Stimulated activated effector memory CD8-positive, alpha-beta T cell treated with anti-CD3 and anti-CD28 coated beads, Interleukin-12 subunit alpha, Interleukin-12 subunit beta, amount 100 ng/mL, for 72 hours (primary cell): ENCODE data around the gene MAGI2.

Experiments
- ATAC-seq: fragments of 150-1000 bp; cut with Tn5 transposase; 2 replicates; pipeline ENCODE4 v1.10.0; 2021
- DNase-seq, 2 donors: peaks; one replicate each; pipeline ENCODE4 v3.0.0; 2021 to 2022; ENCODE audit warnings: low spot score in 2 of 2
- H3K27ac Mint-ChIP-seq: one replicate; pipeline ENCODE4 v1.8.0; 2022; ENCODE audit warnings: mild to moderate bottlenecking, mixed read lengths
- H3K36me3 Mint-ChIP-seq: one replicate; pipeline ENCODE4 v1.8.0; 2022; ENCODE audit warnings: mild to moderate bottlenecking, mixed read lengths
- H3K4me1 Mint-ChIP-seq: one replicate; pipeline ENCODE4 v1.8.0; 2022; ENCODE audit warnings: mixed read lengths
- H3K4me3 Mint-ChIP-seq: one replicate; pipeline ENCODE4 v1.8.0; 2022; ENCODE audit warnings: mild to moderate bottlenecking, mixed read lengths
- H3K9me3 Mint-ChIP-seq: one replicate; pipeline ENCODE4 v1.8.0; 2022; ENCODE audit warnings: mixed read lengths

MAGI2 gene

GRCh38 chr7:78438433-78438832 is 1015.0 kb downstream of the MAGI2 start:
- Mint-ChIP-seq H3K4me3 (no peak overlapping the region), H3K4me1 (no peaks in the 10 kb centered on the region), H3K27ac (no peak overlapping the region), H3K9me3 (peaks cover 1% of the 10 kb centered on the region), H3K36me3 (no peaks in the 10 kb centered on the region)
- ATAC-seq (no peak), DNase-seq (no peak)

- Mint-ChIP-seq H3K36me3 (no peaks in the 10 kb centered on the region), H3K27ac (no peak overlapping the region), H3K9me3 (peaks cover 3% of the 10 kb centered on the region), H3K4me1 (no peaks in the 10 kb centered on the region), H3K4me3 (no peak overlapping the region)
- ATAC-seq (no peak), DNase-seq (no peak)
These were observed 1016.3 kb downstream of the MAGI2 start for GRCh38 chr7:78437118-78437517.

GRCh38 chr7:78435355-78435754 is 1018.1 kb downstream of the MAGI2 start:
- Mint-ChIP-seq H3K27ac (no peak overlapping the region), H3K4me3 (no peak overlapping the region), H3K4me1 (no peaks in the 10 kb centered on the region), H3K36me3 (no peaks in the 10 kb centered on the region), H3K9me3 (peaks cover 3% of the 10 kb centered on the region)
- ATAC-seq (no peak), DNase-seq (no peak)

- no peak for ATAC-seq
- Mint-ChIP-seq H3K4me3 (no peak overlapping the region), H3K36me3 (no peaks in the 10 kb centered on the region), H3K9me3 (peaks cover 3% of the 10 kb centered on the region), H3K27ac (no peak overlapping the region), H3K4me1 (no peaks in the 10 kb centered on the region)
- no peak for DNase-seq
These were observed 1019.2 kb downstream of the MAGI2 start for GRCh38 chr7:78434281-78434680.

- Mint-ChIP-seq H3K4me3 (no peak overlapping the region), H3K36me3 (no peaks in the 10 kb centered on the region), H3K27ac (no peak overlapping the region), H3K9me3 (peaks cover 3% of the 10 kb centered on the region), H3K4me1 (no peaks in the 10 kb centered on the region)
- ATAC-seq (no peak), DNase-seq (no peak)
These were observed 1020.0 kb downstream of the MAGI2 start for GRCh38 chr7:78433421-78433820.

- H3K4me3 Mint-ChIP-seq: no peak overlapping the region
- no peak overlapping the region for H3K27ac Mint-ChIP-seq
- ATAC-seq (no peak), DNase-seq (no peak)
- no peaks in the 10 kb centered on the region for H3K36me3 Mint-ChIP-seq
- H3K4me1 Mint-ChIP-seq: no peaks in the 10 kb centered on the region
- peaks cover 3% of the 10 kb centered on the region for H3K9me3 Mint-ChIP-seq
These were observed 1023.6 kb downstream of the MAGI2 start for GRCh38 chr7:78429878-78430277.

- H3K4me1 Mint-ChIP-seq: no peaks in the 10 kb centered on the region
- no peak overlapping the region for H3K4me3 Mint-ChIP-seq
- H3K36me3 Mint-ChIP-seq: no peaks in the 10 kb centered on the region
- H3K27ac Mint-ChIP-seq: no peak overlapping the region
- DNase-seq: no peak
- ATAC-seq: no peak
- peaks cover 7% of the 10 kb centered on the region for H3K9me3 Mint-ChIP-seq
These were observed 1026.3 kb downstream of the MAGI2 start for GRCh38 chr7:78427209-78427608.

GRCh38 chr7:78420001-78420400 is 1033.5 kb downstream of the MAGI2 start:
- H3K36me3 Mint-ChIP-seq: no peaks in the 10 kb centered on the region
- peaks cover 10% of the 10 kb centered on the region for H3K9me3 Mint-ChIP-seq
- DNase-seq (no peak), ATAC-seq (no peak)
- H3K27ac Mint-ChIP-seq: no peak overlapping the region
- no peak overlapping the region for H3K4me3 Mint-ChIP-seq
- H3K4me1 Mint-ChIP-seq: no peaks in the 10 kb centered on the region

GRCh38 chr7:78417180-78417853 is 1036.2 kb downstream of the MAGI2 start:
- Mint-ChIP-seq H3K4me3 (no peak overlapping the region), H3K27ac (no peak overlapping the region), H3K36me3 (no peaks in the 10 kb centered on the region), H3K4me1 (no peaks in the 10 kb centered on the region), H3K9me3 (peaks cover 9% of the 10 kb centered on the region)
- no peak for ATAC-seq
- no peak for DNase-seq

- ATAC-seq (no peak), DNase-seq (no peak)
- H3K4me1 Mint-ChIP-seq: no peaks in the 10 kb centered on the region
- H3K4me3 Mint-ChIP-seq: no peak overlapping the region
- H3K36me3 Mint-ChIP-seq: no peaks in the 10 kb centered on the region
- H3K27ac Mint-ChIP-seq: no peak overlapping the region
- H3K9me3 Mint-ChIP-seq: peaks cover 5% of the 10 kb centered on the region
These were observed 1039.9 kb downstream of the MAGI2 start for GRCh38 chr7:78413568-78413967.

GRCh38 chr7:78412216-78412858 is 1041.1 kb downstream of the MAGI2 start:
- Mint-ChIP-seq H3K4me3 (no peak overlapping the region), H3K4me1 (no peaks in the 10 kb centered on the region), H3K27ac (no peak overlapping the region), H3K36me3 (no peaks in the 10 kb centered on the region), H3K9me3 (peaks cover 5% of the 10 kb centered on the region)
- ATAC-seq: no peak
- no peak for DNase-seq

- no peak overlapping the region for H3K27ac Mint-ChIP-seq
- H3K36me3 Mint-ChIP-seq: no peaks in the 10 kb centered on the region
- H3K4me1 Mint-ChIP-seq: no peaks in the 10 kb centered on the region
These were observed 1046.4 kb downstream of the MAGI2 start for GRCh38 chr7:78407031-78407430.

GRCh38 chr7:78406531-78406930 is 1046.9 kb downstream of the MAGI2 start:
- Mint-ChIP-seq H3K9me3 (peaks cover 5% of the 10 kb centered on the region), H3K4me3 (no peak overlapping the region), H3K27ac (no peak overlapping the region), H3K4me1 (no peaks in the 10 kb centered on the region), H3K36me3 (no peaks in the 10 kb centered on the region)
- ATAC-seq (no peak), DNase-seq (no peak)

More at GRCh38 chr7:78407031-78407430, 1046.4 kb downstream of the MAGI2 start:
- ATAC-seq (no peak), DNase-seq (no peak)
- H3K9me3 Mint-ChIP-seq: peaks cover 5% of the 10 kb centered on the region
- H3K4me3 Mint-ChIP-seq: no peak overlapping the region

- Mint-ChIP-seq H3K4me1 (no peaks in the 10 kb centered on the region), H3K36me3 (no peaks in the 10 kb centered on the region)
- no peak for ATAC-seq
These were observed 1051.4 kb downstream of the MAGI2 start for GRCh38 chr7:78402096-78402495.

GRCh38 chr7:78400038-78400437 is 1053.4 kb downstream of the MAGI2 start:
- no peak for DNase-seq
- Mint-ChIP-seq H3K9me3 (peaks cover 3% of the 10 kb centered on the region), H3K4me3 (no peak overlapping the region), H3K36me3 (no peaks in the 10 kb centered on the region), H3K4me1 (no peaks in the 10 kb centered on the region), H3K27ac (no peak overlapping the region)
- no peak for ATAC-seq

More at GRCh38 chr7:78402096-78402495, 1051.4 kb downstream of the MAGI2 start:
- H3K27ac Mint-ChIP-seq: no peak overlapping the region
- H3K4me3 Mint-ChIP-seq: no peak overlapping the region
- H3K9me3 Mint-ChIP-seq: peaks cover 8% of the 10 kb centered on the region
- no peak for DNase-seq

- ATAC-seq (no peak), DNase-seq (no peak)
- Mint-ChIP-seq H3K4me3 (no peak overlapping the region), H3K9me3 (peaks cover 7% of the 10 kb centered on the region), H3K36me3 (no peaks in the 10 kb centered on the region), H3K27ac (no peak overlapping the region), H3K4me1 (no peaks in the 10 kb centered on the region)
These were observed 1054.3 kb downstream of the MAGI2 start for GRCh38 chr7:78399033-78399769.
